Heart left ventricle (tissue), 16 donors: Measurements from ENCODE around the gene CMIP. TPM values are rescaled to one million over a fixed set of nuclear protein-coding genes. Genes with fewer than 3 reads are reported as not detected.

Source experiments
- ATAC-seq, 4 donors: fragments of 200-7000 bp; cut with Tn5 transposase; one replicate each; pipeline ENCODE4 v1.9.1; 2020 to 2022; ENCODE audit warnings: moderate library complexity in 4 of 4, mild to moderate bottlenecking in 3 of 4, moderate number of reproducible peaks in 1 of 4
- DNase-seq, 5 donors: peaks; one replicate each; pipeline ENCODE4 v3.0.0-alpha.2; 2020
- H3K27ac ChIP-seq, 12 donors: fragments of 200-600 bp; sonication (generic) in 4 of 12; one replicate each; pipeline versions ENCODE4 v1.5.0 to v1.8.0; 2016 to 2022; ENCODE audit warnings: mild to moderate bottlenecking in 2 of 12
- H3K27me3 ChIP-seq, 9 donors: fragments of 200-600 bp; sonication (generic) in 2 of 9; one replicate each; pipeline versions ENCODE4 v1.5.1 to v1.8.0; 2016 to 2022; ENCODE audit warnings: mild to moderate bottlenecking in 3 of 9
- H3K36me3 ChIP-seq, 9 donors: fragments of 200-600 bp; sonication (generic) in 2 of 9; one replicate each; pipeline versions ENCODE4 v1.5.0 to v1.8.0; 2018 to 2022; ENCODE audit warnings: mild to moderate bottlenecking in 2 of 9
- H3K4me1 ChIP-seq, 12 donors: fragments of 200-600 bp; sonication (generic) in 4 of 12; one replicate each; pipeline versions ENCODE4 v1.5.0 to v1.8.0; 2016 to 2022; ENCODE audit warnings: mild to moderate bottlenecking in 3 of 12
- H3K4me3 ChIP-seq, 12 donors: fragments of 200-600 bp; sonication (generic) in 4 of 12; one replicate each; pipeline versions ENCODE4 v1.5.0 to v1.8.0; 2017 to 2022; ENCODE audit warnings: mild to moderate bottlenecking in 9 of 12, moderate library complexity in 4 of 12
- H3K9me3 ChIP-seq, 12 donors: fragments of 200-600 bp; sonication (generic) in 4 of 12; one replicate each; pipeline versions ENCODE4 v1.5.0 to v1.8.0; 2016 to 2022; ENCODE audit warnings: mild to moderate bottlenecking in 1 of 12
- POLR2A ChIP-seq, 2 donors: fragments of 450-650 bp; IDR thresholded peaks; one replicate each; pipeline ENCODE4 v1.6.1; 2017; ENCODE audit warnings: antibody characterized with exemption in 2 of 2, mild to moderate bottlenecking in 2 of 2, moderate library complexity in 2 of 2
- WGBS, 4 donors: extraction: QIAGEN DNeasy Blood & Tissue Kit in 2 of 4; methylation state at CpG; one replicate each; pipeline versions ENCODE4 v1.1.5 to v1.1.7; 2013 to 2018; 5-methylcytosine and 5-hydroxymethylcytosine counted together
- intact Hi-C, 10 donors: fragments of 100-400 bp; cut with DNase I; formaldehyde crosslinking; loops; one replicate each; pipeline versions ENCODE4 v1.11.1 to v1.14.2; 2022
- long read RNA-seq, 3 donors: library from polyadenylated mRNA; unstranded; transcript quantifications; one replicate each; pipeline ENCODE4 v2.0.0, GENCODE V29; 2020 to 2021
- polyA plus RNA-seq, 2 donors: library from polyadenylated mRNA; stranded (reverse); fragments of 200-250 nt; gene quantifications; one replicate each; pipeline ENCODE4 v1.2.3, GENCODE V29; 2013
- total RNA-seq, 9 donors: library from RNA; depleted of rRNA in 2 of 9; stranded (reverse); fragments of >200 nt in 2 of 9; fragmentation: NEBNext Ultra II Directional in 3 of 9; extraction: Animal tissue kit (Norgen Biotek cat#: 25700) in 3 of 9; gene quantifications; one replicate each; pipeline versions ENCODE4 v1.1.0 to v1.2.4, GENCODE V29; 2016 to 2023
- TF ChIP-seq, protein P1 (sequence below), 12 donors: fragments of 200-600 bp; sonication (generic) in 4 of 12; IDR thresholded peaks; one replicate each; pipeline versions ENCODE4 v1.5.0 to v1.8.0; 2018 to 2022; ENCODE audit warnings: antibody characterized with exemption in 12 of 12, mild to moderate bottlenecking in 5 of 12
- donor health status: ischemic (EF 13 %, LVEDD 7.1; RV severe dilation, severe dysfunction).
- donor health status: healthy with polysubstance abuse.
- donor health status: DM: no; HTN: yes; CAD: no.
- donor health status: DM: no; HTN: no; CAD: no.
- donor health status: ischemic (EF 25% LVEDD 6.9; RV normal size, moderate dysfunction).
- donor health status: ischemic (EF 25% LVEDD 5.7; RV mildly dilated, moderate dysfunction).
- donor health status: healthy.
- donor health status: DM: yes; HTN: yes; CAD: no.
- donor health status: ischemic (EF 35%, LVEDD 5.7; RV mildly dilated, moderate dysfunction).
- donor health status: nonischemic (EF 11% LVEDD 7.7; RV severe dilation, severe dysfunction).
- donor health status: DM: yes; HTN: yes; CAD: no.
- donor health status: PGD.
- donor health status: ischemic (EF 29% LVEDD 5.4; RV normal size, mild dysfunction).
- donor health status: nonischemic (EF 23%, LVEDD 6.1; RV moderate dilation, normal function).

CMIP gene
- total RNA-seq, result 10 to 100 TPM in 6 of 9 donors, 1 to 10 TPM in 3; 7.6 to 48.8 (median 16.3) TPM
- polyA plus RNA-seq, result 1 to 10 TPM; 4.1 to 9.2 TPM
- long read RNA-seq, donor 1, partial matches to known transcripts, result 0 of 1 reads
- long read RNA-seq, donor 1, other reads (novel, unspliced or antisense), result 1 of 1 reads
- long read RNA-seq, donor 2, partial matches to known transcripts, result 1 of 1 reads
- long read RNA-seq, donor 2, other reads (novel, unspliced or antisense), result 0 of 1 reads
- long read RNA-seq, donor 3, partial matches to known transcripts, result 1 of 3 reads
- long read RNA-seq, donor 3, other reads (novel, unspliced or antisense), result 2 of 3 reads

DNA sequence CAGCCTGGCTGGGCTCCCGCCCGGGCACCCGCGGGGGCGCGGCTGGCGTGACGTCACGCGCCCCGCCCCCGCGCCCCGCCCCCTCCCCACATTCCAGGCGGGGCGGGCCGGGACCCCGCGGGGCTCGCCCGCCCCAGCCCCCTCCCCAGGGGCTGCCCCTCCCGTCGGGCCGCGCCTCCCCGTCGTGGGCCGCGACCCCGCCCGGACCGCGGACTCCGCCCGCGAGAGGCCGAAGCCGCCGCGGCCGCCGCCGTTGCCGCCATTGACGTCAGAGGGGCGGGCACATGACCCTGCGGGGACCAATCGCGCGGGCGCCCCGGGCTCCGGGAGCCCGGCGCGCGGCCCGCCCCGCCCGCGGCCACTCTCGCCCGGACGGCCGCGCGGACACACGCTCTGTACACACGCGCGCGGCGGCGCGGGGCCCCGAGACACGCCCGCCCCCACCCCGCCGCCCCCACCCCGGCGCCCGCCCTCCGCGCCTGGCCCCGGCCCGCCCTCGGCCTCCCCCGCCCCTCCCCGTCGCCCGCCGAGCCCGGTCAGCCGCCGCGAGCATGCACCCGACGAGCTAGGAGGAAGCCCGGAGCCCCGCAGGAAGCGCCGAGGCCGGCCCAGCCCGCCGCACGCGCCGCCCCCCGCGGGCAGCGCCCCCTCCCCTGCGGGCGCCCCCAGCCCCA, at the start of gene CMIP:
TSS of gene CMIP (plus strand) at position 361 of the 674 bp plus-strand sequence.
- intact Hi-C loops, result loop anchor here in 5 of 10 donors (5.0 to 10.0 kb wide), 6 partner anchors 38 to 180 kb away; no protein-coding TSS in a partner anchor
- Histone ChIP-seq H3K4me3 (peak within 1 kb of the TSS; percentile 54 to 96 (median 78)), H3K36me3 (no peaks in the 10 kb centered on the region), H3K27ac (peak within 1 kb of the TSS; percentile 52 to 96 (median 81)), H3K9me3 (no peaks in the 10 kb centered on the region), H3K27me3 (no peaks in the 10 kb centered on the region), H3K4me1 (peaks cover 0 to 36% (median 17%) of the 10 kb centered on the region in 12 donors)
- 1% methylated on average over 29 to 113 of the region's 114 CpGs; no CpG with 5 or more reads in 1 of the 4 donors for WGBS, 4 donors
- DNase-seq, result peak; percentile 88 to 92 (median 89)
- ATAC-seq, result peak; percentile 35 to 92 (median 86)
- TF ChIP-seq POLR2A (IDR thresholded peaks at IDR 0.05), result no peak
- TF ChIP-seq, protein P1, sequence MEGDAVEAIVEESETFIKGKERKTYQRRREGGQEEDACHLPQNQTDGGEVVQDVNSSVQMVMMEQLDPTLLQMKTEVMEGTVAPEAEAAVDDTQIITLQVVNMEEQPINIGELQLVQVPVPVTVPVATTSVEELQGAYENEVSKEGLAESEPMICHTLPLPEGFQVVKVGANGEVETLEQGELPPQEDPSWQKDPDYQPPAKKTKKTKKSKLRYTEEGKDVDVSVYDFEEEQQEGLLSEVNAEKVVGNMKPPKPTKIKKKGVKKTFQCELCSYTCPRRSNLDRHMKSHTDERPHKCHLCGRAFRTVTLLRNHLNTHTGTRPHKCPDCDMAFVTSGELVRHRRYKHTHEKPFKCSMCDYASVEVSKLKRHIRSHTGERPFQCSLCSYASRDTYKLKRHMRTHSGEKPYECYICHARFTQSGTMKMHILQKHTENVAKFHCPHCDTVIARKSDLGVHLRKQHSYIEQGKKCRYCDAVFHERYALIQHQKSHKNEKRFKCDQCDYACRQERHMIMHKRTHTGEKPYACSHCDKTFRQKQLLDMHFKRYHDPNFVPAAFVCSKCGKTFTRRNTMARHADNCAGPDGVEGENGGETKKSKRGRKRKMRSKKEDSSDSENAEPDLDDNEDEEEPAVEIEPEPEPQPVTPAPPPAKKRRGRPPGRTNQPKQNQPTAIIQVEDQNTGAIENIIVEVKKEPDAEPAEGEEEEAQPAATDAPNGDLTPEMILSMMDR (IDR thresholded peaks at IDR 0.05), result no peak

DNA sequence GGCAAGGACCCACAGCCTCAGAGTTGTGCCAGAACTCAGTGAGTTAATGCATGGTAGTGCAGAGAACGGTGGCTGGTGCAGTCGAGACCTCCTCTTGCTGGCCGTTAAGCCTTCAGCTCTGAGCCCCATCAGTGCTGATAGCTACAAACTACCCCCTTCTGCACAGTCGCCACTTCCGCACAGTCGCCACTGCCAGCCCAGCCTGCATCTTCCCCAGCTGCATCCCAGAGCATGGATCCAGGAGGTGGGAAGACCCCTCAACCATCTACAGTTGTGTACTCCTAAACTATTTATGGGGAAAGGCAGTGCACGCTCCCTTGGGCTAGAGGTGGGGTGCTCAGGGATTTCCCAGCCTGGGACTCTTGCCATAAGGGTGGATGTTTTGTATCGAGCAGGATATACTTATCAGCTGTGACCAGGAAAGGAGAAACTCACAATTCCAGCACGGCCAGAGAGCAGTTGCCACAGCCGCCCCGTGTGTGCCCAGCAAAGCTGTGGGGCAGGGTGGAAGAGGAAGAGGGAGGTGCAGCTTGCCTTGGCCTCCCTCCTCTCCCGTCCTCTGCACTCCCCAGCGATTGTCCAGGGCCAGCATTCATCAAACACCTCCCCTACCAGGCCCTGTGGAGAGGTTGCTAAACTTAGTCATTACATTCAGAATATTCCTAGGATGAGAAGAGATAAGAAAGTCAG, 49.5 kb upstream of the CMIP start:
- Histone ChIP-seq H3K27me3 (no peaks in the 10 kb centered on the region), H3K36me3 (peaks cover 0 to 16% (median 5%) of the 10 kb centered on the region in 9 donors), H3K4me1 (peaks cover 5 to 27% (median 13%) of the 10 kb centered on the region in 12 donors), H3K27ac (peak overlapping the region in 11 of 12 donors; percentile 1 to 78 (median 51)), H3K4me3 (no peak overlapping the region), H3K9me3 (peaks cover 0 to 10% (median 0%) of the 10 kb centered on the region in 12 donors)
- DNase-seq (peak in 4 of 5 donors; percentile 35 to 67 (median 42)), ATAC-seq (peak; percentile 57 to 89 (median 81))
- TF ChIP-seq, protein P1 (IDR thresholded peaks at IDR 0.05), result no peak
- no peak for TF ChIP-seq POLR2A (IDR thresholded peaks at IDR 0.05)
- 19 to 35% (median 22%) methylated on average over 12 to 13 of the region's 13 CpGs for WGBS, 4 donors
- intact Hi-C loops, result no loop called here

DNA sequence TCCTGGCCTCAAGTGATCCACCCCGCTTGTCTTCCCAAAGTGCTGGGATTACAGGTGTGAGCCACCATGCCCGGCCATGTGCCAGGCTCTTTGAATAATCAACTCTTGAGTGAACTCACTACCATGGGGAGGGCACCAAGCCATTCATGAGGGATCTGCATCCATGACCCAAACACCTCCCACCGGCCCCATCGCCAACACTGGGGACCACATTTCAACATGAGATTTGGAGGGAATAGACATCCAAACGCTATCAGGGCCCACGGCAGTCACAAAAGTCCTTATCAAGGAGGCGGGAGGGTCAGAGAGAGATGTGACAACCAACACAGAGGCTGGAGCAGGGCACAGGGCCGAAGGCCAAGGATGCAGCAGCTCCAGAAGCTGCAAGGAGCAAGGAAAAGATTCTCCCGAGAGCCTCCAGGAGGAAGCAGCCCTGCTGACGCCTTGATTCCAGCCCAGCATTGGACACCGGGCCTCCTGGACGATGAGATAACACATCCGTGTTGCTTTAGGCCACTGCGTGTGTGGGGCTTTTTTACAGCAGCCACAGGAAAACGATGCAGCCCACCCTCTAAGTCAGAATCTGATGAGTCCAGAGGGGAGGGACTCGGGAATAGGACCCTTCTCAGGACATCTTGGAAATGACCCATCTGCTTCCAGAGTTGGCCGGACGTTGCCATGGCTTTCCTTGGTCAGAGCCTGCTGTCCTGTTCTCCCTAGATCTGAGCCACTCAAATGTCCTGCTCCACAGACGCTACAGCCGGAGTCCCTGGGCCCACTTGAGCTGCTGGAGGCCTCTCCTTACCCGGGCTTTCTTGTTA, 47.3 kb upstream of the CMIP start:
- Histone ChIP-seq H3K27ac (peak overlapping the region in 1 of 12 donors; percentile 18), H3K27me3 (no peaks in the 10 kb centered on the region), H3K4me3 (no peak overlapping the region), H3K36me3 (no peaks in the 10 kb centered on the region), H3K9me3 (peaks cover 0 to 12% (median 0%) of the 10 kb centered on the region in 12 donors), H3K4me1 (peaks cover 5 to 27% (median 18%) of the 10 kb centered on the region in 12 donors)
- DNase-seq, result no peak
- no peak for TF ChIP-seq POLR2A (IDR thresholded peaks at IDR 0.05)
- TF ChIP-seq, protein P1 (IDR thresholded peaks at IDR 0.05), result no peak
- no peak for ATAC-seq
- intact Hi-C loops, result no loop called here
- WGBS, 4 donors, result 72 to 81% (median 76%) methylated on average over 20 to 21 of the region's 21 CpGs
